Umbilical cord (tissue), 2 donors: ENCODE data around the gene NAALADL2. TPM values are rescaled to one million over a fixed set of nuclear protein-coding genes. Genes with fewer than 3 reads are reported as not detected.

ENCODE experiments used
- DNase-seq: peaks from one replicate; pipeline ENCODE4 v3.0.0-alpha.2; 2015; ENCODE audit warnings: low spot score
- total RNA-seq: library from RNA; depleted of rRNA; stranded (reverse); fragments of >200 nt; gene quantifications from one replicate; pipeline ENCODE4 v1.2.3, GENCODE V29; 2014; ENCODE audit warnings: low replicate concordance; ENCODE audit not compliant: insufficient read depth

The NAALADL2 gene
- total RNA-seq, 1 donor from 2014 or later: 62.6 TPM

DNA sequence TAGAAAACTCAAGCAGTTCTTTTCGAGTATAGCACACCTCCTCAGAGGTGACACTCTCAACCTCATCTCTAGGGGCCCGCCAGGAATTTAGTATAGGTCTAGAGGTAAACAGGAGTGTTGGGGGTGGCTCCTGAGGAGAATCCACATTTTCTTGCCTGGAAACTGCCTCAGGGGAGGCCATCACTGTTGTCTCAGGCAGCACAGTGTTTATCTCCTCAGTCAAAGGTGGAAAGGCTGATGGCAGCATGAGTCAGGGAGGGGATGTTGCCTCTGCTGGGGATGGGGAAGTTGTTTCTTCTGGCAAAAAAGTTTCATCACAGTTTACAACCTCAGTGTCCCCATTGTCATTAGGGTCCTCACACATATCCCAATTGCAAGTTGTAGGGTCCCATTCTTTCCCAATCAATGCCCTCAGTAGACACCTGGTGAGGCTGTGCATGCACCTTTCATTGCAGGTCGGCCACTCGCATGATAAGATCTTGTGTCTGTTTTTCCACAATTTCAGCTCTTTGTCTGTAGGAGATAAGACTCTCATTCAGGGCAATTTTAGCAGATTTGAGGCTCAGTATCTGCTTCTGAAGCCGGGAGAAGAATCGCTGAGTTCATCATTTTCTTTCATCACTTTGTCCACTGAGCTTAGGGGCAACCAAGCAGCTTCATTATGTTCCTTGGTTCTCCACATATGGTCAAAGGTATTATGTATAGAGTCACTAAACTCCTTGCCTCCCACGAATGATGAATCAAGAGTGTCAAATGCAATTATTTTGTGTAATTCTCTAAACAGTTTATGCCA lies 25.8 kb downstream of the NAALADL2 start:
- no peak for DNase-seq

GRCh38 chr3:174891524-174892203 lies 32.5 kb downstream of the NAALADL2 start:
- DNase-seq: no peak

DNA sequence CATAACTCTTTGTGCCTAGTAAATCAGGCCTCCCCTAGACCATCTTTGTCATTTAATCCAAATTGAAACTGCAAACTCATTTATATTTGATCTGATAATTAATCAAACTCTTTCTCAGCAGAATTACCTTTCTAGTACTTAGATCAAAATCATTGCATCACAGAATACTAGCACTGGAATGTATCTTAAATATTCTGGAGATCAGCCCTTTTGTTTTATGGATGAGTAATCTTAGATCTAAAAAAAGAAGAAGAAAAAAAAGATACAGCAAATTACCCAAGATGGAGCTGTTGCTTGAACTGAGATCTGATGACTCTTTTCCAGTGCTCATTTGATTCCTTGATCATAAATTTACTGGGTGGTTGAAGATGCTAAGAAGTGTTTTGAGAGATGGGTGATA lies 47.9 kb downstream of the NAALADL2 start:
- DNase-seq: no peak

DNA sequence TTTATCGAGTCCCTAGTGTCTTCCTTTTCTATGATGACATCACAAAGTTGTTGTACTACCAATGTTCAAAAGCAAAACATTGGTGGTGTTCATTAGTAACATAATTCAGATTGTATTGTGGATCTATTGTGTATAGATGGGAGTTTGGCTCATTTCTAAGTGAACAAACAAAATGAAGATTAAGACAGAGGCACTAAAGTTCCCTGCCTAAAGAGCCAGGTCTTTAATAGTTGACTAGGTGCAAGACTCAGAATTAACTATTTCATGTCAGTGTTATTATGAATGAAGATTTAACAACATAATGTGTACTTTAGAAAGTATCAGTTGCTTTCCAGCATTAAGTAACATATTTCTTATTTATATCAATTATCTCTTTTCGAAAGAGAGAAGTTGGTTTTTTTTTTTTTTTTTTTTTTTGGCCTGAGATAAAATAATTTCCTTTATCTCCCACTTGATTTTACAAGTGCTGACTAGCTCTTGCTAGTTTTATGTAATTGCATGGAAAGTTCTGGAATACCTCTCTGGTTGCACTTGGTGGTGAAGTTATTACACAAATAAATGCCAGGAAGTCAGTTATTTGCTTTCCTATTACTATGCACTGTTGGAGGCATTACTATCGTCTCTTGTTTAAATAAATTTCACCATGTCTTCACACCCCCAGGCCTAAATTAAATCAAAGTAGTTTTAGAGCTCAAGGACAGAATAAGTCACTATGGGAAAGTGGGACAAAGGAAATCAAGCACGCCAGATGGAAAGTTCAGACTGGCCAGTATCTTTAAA lies 48.7 kb downstream of the NAALADL2 start:
- no peak for DNase-seq

DNA sequence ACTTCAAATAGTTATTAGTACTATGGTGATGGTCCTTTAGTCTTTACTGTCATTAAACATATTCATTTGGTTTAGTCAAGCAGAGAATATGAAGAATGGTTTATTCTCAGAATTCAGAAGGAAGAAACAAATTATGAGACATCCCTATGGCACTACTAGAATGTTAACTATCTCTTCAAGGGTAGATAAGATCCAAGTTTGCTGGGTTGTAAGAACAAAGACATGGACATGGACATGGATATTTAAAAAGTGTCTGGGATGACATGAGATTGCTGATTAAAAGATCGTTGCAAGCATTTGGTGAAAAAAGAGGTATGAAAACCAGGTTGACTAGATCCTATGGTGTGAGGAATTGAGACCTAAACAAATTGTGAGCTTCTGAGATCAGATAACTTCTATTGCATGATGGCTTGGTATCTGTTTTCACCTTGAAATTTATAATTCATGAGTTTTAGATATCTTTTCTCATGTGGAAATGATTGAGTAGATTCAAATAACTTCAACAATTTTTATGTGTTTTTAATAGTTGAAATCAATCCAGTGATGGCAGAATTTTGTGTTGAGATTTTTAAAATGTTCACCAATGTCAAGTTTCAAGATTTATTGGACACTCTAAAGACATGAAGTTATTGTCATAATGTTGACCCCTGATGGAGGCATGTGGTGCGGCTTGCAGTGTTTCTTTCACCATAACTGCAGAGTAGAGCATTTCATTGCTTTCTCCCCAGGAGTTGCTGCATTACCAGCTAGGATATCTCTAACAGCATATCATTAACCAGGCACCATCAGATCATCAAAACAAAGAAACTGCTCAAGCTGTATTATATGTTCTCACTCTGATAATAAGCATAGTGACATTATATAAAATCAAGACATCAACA lies 72.6 kb downstream of the NAALADL2 start:
- DNase-seq: no peak

DNA sequence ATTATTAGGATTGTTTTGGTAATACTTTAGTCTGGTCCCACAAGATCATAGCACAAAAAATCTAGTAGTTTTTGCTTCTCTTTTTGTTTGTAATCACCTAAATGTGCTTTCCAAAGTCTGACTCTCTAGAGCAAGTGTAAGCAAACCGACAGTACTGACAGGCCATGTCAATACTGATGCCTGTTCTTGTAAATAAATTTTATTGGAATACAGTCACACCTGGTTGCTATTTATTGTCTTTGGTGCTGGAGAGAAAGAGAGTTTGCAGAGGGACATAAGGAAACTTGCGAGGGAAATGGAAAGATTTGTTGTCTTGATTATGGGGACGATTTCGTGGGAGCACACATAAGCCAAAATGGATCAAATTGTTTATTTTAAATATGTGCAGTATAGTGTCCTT lies 77.5 kb downstream of the NAALADL2 start:
- DNase-seq: no peak

DNA sequence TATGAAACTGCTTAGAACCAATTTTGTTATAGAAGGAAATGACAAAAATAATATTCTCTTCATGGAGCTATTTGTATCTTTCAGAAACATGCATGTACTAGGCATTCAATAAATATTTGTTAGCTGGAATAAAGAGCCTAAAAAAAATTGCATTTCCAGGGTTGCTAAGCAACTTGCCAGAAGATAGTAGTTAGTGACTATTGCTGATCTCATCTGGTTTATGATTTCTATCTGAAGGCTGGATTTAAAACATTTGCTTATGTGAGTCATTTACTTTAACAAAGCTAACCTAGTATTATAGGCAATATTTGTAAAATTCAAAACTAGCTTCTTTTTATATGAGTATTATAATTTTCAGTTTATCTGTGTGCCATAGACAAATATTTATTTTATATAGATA lies 78.3 kb downstream of the NAALADL2 start:
- peak; percentile 60 for DNase-seq

GRCh38 chr3:174938102-174938501 lies 79.0 kb downstream of the NAALADL2 start:
- DNase-seq: no peak

- no peak for DNase-seq
Observed at GRCh38 chr3:174940151-174940550, 81.0 kb downstream of the NAALADL2 start.

DNA sequence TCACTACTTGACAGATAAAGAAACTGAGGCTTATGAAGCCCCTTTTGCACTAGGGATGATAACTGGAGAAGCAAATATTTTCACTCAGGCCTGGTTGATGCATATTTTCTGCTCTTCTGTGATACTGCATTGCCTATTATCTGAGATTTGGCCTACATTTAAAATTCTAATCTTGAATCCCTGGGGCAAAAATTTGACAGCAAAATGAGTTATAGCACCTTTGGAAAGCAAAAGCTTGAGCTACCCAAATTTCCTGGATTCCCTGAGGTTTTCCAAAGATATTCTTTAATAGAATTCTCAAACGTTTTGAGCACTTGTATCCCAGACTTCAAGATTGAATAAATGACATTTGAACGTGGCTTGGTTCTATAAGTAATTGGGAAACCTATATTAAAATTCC lies 86.1 kb downstream of the NAALADL2 start:
- DNase-seq: no peak

DNA sequence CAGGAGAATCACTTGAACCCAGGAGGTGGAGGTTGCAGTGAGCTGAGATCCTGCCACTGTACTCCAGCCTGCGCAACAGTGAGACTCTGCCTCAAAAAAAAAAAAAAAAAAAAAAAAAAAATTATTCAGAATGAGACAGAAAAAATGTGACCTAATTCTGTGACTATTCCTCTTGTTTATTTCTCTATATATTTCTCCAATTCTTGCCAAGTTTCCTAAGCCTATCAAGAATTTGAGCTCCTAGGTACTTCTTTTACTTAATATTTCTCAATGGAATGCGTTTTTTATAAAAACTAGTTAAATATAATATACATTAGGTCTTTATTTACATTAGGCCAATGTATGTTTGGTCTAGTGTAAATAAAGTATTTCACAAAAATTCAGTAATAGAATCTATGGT lies 86.8 kb downstream of the NAALADL2 start:
- no peak for DNase-seq

DNA sequence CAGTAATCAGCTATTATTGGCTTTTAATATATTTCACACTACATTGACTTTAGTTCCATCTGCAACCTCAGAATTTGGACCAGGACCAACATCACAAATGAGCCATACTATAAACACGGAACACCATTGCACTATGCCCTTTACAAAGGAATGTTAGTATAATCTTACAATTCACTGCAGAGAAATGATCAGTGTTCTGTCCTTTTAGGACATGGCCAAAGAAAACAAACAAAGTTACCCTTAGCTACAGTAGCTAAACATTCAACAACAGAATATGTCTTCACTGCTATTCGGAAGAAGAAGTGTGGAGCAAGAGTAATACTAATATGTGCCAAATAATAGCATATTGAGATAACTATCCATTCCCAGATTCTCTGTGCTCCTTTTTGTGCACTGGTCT lies 90.4 kb downstream of the NAALADL2 start:
- no peak for DNase-seq

DNA sequence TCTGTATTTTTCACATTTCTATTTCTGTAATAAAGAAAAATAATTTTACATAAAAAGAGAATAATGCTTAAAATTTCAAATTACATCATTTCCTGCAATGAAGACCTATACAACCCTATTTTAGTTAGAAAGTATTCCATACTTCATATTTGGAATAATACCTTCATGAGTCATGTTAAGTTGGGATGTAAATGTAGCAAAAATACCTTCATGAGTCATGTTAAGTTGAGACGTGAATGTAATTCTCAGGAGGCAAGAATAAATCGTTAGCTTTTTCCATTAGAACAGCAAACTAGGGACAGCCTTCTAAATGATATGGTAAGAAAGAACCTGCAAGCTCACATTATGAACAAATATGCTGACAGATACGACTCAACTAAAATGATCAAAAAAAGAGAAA lies 91.9 kb downstream of the NAALADL2 start:
- DNase-seq: no peak

DNA sequence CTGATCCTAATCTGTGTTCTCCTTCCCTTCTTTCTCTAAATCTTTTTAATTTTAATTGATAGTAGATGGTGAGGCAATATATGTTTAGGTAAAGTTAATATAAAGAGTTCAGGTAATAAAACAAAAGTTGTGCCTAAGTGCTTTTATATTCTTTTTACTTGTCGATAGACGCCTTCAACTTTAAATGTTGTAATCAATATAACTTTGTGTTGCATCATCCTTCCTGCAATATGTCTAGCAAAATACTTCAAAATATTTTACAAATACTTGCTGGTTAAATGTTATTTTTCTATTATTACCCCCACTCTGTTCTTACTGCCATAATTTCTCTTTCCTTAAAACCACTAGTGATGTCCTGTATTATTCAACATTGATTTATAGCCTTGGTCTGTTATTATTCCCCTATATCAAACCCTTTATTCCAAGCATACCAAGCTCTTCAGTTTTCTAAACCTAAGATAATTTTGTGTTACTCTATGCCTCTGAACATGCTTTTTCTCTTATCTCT lies 92.4 kb downstream of the NAALADL2 start:
- no peak for DNase-seq

DNA sequence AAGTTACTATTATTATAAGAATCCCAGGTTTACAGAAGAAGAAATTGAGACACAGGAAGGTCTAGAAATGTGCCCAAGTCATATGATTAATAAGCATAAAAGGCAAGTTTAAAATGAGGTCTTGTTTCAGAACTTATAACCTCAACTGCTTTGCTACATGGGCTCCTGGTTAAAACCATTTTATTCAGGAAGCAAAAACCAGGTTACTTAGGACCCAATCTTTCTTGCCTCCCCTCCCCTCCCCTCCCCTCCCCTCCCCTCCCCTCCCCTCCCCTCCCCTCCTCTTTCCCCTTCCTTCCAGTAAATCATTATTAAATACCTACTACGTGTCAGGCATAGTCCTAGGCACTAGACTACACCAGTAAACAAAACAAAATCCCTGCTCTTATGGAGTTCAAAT lies 93.9 kb downstream of the NAALADL2 start:
- no peak for DNase-seq

- DNase-seq: no peak
Observed at GRCh38 chr3:174955513-174956016, 96.4 kb downstream of the NAALADL2 start.

DNA sequence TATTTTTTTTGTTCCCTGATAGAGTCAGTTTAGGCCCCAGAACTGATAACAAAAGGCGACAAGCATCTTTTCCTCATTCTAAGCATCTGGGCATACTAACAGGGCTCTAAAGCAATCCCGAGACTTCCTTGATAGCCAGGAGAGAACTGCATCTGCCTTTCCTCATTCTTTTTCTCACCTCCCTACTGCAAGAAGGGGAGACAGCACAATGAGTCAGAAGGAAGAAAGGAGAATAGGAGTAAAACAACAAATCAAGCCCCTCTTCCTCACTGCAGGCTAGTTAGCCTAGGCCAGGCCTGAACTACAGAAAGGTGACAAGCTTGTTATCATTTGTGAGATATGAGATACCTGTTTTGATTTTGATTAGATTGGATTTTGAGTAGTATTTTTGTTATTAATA lies 97.9 kb downstream of the NAALADL2 start:
- DNase-seq: peak; percentile 37

- DNase-seq: peak; percentile 34
Observed at GRCh38 chr3:174957551-174958001, 98.4 kb downstream of the NAALADL2 start.

- DNase-seq: peak; percentile 15
Observed at GRCh38 chr3:174958671-174959328, 99.7 kb downstream of the NAALADL2 start.

GRCh38 chr3:174959556-174960065 lies 100.5 kb downstream of the NAALADL2 start:
- DNase-seq: peak; percentile 71
